GM12873 (cell line): ENCODE data around the gene ADAMTS17.

Experiments
- TF ChIP-seq, protein P1 (sequence below): IDR thresholded peaks from 2 replicates; pipeline ENCODE4 v1.5.1; 2012; ENCODE audit warnings: low read depth, mild to moderate bottlenecking, moderate library complexity, low read length, control low read depth; ENCODE audit not compliant: insufficient read depth; ENCODE audit errors: missing control alignments

ADAMTS17 gene

GRCh38 chr15:100244796-100245486, 96.8 kb downstream of the ADAMTS17 start:
- TF ChIP-seq, protein P1, sequence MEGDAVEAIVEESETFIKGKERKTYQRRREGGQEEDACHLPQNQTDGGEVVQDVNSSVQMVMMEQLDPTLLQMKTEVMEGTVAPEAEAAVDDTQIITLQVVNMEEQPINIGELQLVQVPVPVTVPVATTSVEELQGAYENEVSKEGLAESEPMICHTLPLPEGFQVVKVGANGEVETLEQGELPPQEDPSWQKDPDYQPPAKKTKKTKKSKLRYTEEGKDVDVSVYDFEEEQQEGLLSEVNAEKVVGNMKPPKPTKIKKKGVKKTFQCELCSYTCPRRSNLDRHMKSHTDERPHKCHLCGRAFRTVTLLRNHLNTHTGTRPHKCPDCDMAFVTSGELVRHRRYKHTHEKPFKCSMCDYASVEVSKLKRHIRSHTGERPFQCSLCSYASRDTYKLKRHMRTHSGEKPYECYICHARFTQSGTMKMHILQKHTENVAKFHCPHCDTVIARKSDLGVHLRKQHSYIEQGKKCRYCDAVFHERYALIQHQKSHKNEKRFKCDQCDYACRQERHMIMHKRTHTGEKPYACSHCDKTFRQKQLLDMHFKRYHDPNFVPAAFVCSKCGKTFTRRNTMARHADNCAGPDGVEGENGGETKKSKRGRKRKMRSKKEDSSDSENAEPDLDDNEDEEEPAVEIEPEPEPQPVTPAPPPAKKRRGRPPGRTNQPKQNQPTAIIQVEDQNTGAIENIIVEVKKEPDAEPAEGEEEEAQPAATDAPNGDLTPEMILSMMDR, result no peak

DNA sequence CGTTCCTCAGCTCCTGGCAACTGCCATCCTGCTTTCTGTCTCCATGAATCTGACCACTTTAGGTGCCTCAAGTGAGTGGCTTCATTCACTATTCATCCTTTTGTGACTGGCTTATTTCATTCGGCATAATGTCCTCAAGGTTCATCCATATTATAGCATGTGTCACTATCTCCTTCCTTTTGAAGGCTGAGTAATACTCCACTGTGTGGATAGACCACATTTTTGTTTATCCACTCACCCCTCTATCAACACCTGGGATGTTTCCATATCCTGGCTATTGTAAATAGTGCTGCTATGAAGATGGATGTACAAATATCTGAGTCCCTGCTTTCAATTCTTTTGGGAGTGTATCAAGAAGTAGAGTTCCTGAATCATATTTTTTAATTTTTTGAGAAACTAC, 98.8 kb downstream of the ADAMTS17 start:
- TF ChIP-seq, protein P1, result no peak

DNA sequence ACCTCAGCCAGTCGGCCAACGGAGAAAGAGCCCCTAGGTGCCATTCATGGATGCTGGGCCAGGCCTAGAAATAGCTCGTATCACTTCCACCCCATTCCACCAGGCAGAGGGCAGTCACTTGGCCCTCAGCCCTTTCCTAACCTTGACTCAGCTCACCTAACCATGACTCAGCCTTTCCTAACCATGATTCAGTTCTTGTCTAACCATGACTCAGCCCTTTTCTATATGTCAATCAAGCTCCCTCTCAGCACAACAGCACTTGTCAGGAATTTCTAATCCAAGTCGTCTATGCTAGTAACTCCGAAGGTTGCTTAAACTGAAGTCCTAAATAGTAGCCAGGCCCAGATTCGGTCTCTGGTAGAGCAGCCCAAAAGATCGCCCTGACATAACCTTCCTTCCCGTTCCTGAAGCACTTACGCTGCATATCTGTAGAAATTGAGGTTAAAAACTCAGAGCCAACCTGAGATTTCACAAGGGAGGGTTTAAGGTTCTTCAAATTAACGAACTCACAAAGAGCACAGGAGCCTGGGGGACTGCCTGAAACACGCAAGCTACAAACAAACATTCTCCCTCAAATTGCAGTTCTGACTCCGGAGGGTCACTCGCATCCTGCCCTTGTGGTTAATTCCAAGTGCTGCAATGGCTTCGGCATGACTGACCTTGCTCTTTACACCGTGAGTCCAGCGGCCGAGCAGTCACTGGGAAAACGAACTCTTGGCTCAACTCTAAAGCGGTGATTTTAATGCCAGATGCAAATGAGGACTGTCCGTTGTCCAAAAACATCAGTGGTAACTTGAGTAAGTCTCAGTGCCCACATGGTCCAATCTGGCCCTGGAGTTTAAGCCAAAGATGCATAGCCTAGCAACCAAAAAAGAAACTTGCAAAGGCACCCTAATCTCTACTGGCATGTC, 99.9 kb downstream of the ADAMTS17 start:
- TF ChIP-seq, protein P1, result no peak

GRCh38 chr15:100236981-100237720, 104.6 kb downstream of the ADAMTS17 start:
- TF ChIP-seq, protein P1, result no peak

DNA sequence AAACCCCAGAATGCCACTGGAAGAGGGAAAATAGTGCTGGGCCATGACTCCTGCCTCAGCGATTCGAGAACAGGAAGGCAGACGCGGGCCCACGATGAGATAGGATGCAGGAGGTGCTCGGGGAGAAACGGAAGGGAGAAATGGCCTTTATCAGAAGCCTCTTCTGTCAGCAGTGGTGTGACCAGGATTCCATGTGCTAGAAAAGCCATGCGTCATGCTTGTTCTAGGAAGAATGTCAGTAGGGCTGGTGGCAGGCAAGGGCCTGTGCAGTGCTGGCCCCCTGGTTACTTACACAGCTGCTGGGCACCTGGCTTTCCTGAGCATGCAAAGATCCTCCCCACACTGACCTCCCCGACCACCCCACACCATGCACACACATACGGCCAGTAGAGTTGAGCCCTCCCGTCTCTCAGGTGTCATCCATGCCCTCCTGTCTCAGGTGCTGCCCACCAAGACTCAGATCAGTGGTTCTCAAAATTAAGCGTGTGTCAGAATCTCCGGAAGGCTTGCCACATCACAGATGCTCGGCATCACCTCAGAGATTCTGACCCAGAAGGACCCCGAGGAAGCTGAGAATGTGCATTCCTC, 106.7 kb downstream of the ADAMTS17 start:
- TF ChIP-seq, protein P1, result no peak

DNA sequence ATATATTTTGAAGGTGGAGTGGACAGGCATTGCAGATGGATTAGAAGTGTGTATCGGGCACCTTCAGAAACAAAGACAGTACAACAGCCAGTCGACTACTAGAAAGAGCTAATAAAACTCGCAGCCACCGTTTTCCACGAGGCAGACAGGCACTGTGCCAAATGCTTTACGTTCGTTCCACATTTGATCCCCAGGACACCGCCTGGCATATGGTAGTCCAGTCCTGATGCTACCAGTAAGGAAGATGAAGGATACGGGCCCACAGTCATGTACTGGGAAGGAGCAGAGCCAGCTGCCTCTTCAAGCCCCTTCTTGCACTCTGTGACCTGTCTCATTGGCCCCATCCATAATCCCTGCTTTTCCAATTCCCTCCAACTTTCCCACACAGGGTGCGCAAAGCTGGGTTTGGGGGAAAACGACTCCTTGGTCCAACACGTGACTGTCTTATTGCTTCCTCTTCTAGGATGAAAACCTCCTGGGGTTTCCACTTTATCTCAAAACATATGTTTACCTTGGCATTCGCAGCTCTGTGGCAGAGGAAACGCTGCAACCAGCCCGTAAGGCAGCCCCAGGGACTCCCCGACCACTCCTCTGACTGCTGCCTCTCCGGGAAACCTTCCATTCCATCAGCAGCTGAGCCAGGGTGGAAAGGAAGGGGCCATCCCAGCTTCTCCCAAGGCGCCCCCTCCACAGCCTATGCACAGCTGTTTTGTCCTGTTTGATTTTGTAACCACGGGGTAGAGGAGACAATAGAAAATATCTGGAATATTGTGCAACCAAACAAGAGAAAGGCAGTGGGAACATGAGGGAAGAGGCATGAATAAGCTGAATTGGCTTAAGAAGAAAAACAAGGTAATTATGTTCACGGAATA, 107.4 kb downstream of the ADAMTS17 start:
- TF ChIP-seq, protein P1, result no peak
